OCI-LY1 (cell line): Measurements from ENCODE around the gene MAST4.

ENCODE experiments used
- H2AFZ ChIP-seq: fragments of 200-600 bp; sonication (generic), shearing (Covaris generic); 2 replicates; pipeline ENCODE4 v1.6.0; 2014; ENCODE audit warnings: antibody characterized with exemption, mild to moderate bottlenecking, low read length
- H3F3A ChIP-seq: fragments of 200-600 bp; sonication (generic), shearing (Covaris generic); 2 replicates; pipeline ENCODE4 v1.6.0; 2014; ENCODE audit warnings: mild to moderate bottlenecking, antibody characterized with exemption, low read length, moderate library complexity; ENCODE audit not compliant: insufficient read depth
- H3K27ac ChIP-seq: fragments of 200-600 bp; sonication (generic); 2 replicates; pipeline ENCODE4 v1.5.1; 2014; ENCODE audit warnings: low read length, mixed run types, mild to moderate bottlenecking, low read depth; ENCODE audit not compliant: poor library complexity, severe bottlenecking
- H3K27me3 ChIP-seq: fragments of 200-600 bp; sonication (generic); 2 replicates; pipeline ENCODE4 v1.6.0; 2014; ENCODE audit warnings: antibody characterized with exemption, mild to moderate bottlenecking, low read length, moderate library complexity; ENCODE audit not compliant: insufficient read depth
- H3K36me3 ChIP-seq: fragments of 200-600 bp; sonication (generic); 2 replicates; pipeline ENCODE4 v1.6.1; 2014; ENCODE audit warnings: mild to moderate bottlenecking, antibody characterized with exemption, low read length, moderate library complexity, mixed read lengths; ENCODE audit not compliant: insufficient read depth
- H3K4me1 ChIP-seq: fragments of 200-600 bp; sonication (generic); 2 replicates; pipeline ENCODE4 v1.5.1; 2014; ENCODE audit warnings: mild to moderate bottlenecking, low read length, moderate library complexity; ENCODE audit not compliant: insufficient read depth, severe bottlenecking
- H3K4me2 ChIP-seq: fragments of 200-600 bp; sonication (generic), shearing (Covaris generic); 2 replicates; pipeline ENCODE4 v1.6.1; 2014; ENCODE audit warnings: low read length
- H3K4me3 ChIP-seq: fragments of 200-600 bp; sonication (generic); 2 replicates; pipeline ENCODE4 v1.5.1; 2014; ENCODE audit warnings: low read length, low read depth, mild to moderate bottlenecking, mixed read lengths; ENCODE audit not compliant: poor library complexity, severe bottlenecking
- H3K79me2 ChIP-seq: fragments of 200-600 bp; shearing (Covaris generic); 2 replicates; pipeline ENCODE4 v1.6.1; 2016; ENCODE audit warnings: mixed run types, low read length, mixed read lengths; ENCODE audit not compliant: insufficient read depth
- H3K9ac ChIP-seq: fragments of 200-600 bp; sonication (generic), shearing (Covaris generic); 2 replicates; pipeline ENCODE4 v1.6.1; 2014; ENCODE audit warnings: mild to moderate bottlenecking, low read length, mixed read lengths
- H3K9me2 ChIP-seq: fragments of 200-600 bp; sonication (generic), shearing (Covaris generic); 2 replicates; pipeline ENCODE4 v1.6.1; 2014; ENCODE audit warnings: low read depth, mild to moderate bottlenecking, low read length, mixed read lengths
- H3K9me3 ChIP-seq: fragments of 200-600 bp; shearing (Covaris generic); 2 replicates; pipeline ENCODE4 v1.6.1; 2014; ENCODE audit warnings: low read length, mixed read lengths
- H4K20me1 ChIP-seq: fragments of 200-600 bp; sonication (generic), shearing (Covaris generic); 2 replicates; pipeline ENCODE4 v1.6.0; 2016; ENCODE audit warnings: mild to moderate bottlenecking, low read length; ENCODE audit not compliant: insufficient read depth
- EZH2 ChIP-seq: fragments of 200-600 bp; sonication (generic), shearing (Covaris generic); IDR thresholded peaks from 2 replicates; pipeline ENCODE4 v1.8.0; 2017; ENCODE audit warnings: borderline replicate concordance, mixed run types, mild to moderate bottlenecking, antibody characterized with exemption, low read length, moderate library complexity, mixed read lengths
- TF ChIP-seq, protein P1 (sequence below): fragments of 200-600 bp; sonication (generic), shearing (Covaris generic); IDR thresholded peaks from 2 replicates; pipeline ENCODE4 v1.5.1; 2017; ENCODE audit warnings: mild to moderate bottlenecking, antibody characterized with exemption, low read length, moderate library complexity, mixed read lengths

The MAST4 gene

DNA sequence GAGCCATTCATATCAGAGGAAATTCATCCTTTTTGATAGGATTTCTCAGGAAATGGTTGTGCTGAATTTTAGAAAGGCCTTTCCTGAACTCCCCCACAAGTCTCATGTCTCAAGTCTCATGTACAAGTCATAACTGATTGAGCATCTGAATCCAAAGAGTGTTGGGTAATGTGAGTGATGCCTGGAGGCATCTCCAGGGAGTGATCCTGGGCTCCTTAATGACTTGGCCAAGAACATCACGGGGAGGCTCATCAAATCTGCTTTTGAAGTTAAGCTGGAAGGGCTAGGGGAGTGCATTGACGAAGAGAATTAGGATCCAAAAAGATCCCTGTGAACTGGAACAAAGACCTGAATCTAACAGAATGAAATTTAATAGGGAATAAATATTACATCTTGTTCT lies 79.2 kb downstream of the MAST4 start:
- Histone ChIP-seq H3K27me3 (no peaks in the 10 kb centered on the region), H2AFZ (no peak overlapping the region), H3K36me3 (no peaks in the 10 kb centered on the region), H3K79me2 (no peaks in the 10 kb centered on the region), H3K4me3 (no peak overlapping the region), H3F3A (no peaks in the 10 kb centered on the region), H3K4me2 (no peak overlapping the region), H3K9me3 (no peaks in the 10 kb centered on the region), H3K9me2 (no peaks in the 10 kb centered on the region), H4K20me1 (no peaks in the 10 kb centered on the region), H3K27ac (no peak overlapping the region), H3K4me1 (no peaks in the 10 kb centered on the region), H3K9ac (no peak overlapping the region)
- no peak for TF ChIP-seq EZH2
- TF ChIP-seq, protein P1, sequence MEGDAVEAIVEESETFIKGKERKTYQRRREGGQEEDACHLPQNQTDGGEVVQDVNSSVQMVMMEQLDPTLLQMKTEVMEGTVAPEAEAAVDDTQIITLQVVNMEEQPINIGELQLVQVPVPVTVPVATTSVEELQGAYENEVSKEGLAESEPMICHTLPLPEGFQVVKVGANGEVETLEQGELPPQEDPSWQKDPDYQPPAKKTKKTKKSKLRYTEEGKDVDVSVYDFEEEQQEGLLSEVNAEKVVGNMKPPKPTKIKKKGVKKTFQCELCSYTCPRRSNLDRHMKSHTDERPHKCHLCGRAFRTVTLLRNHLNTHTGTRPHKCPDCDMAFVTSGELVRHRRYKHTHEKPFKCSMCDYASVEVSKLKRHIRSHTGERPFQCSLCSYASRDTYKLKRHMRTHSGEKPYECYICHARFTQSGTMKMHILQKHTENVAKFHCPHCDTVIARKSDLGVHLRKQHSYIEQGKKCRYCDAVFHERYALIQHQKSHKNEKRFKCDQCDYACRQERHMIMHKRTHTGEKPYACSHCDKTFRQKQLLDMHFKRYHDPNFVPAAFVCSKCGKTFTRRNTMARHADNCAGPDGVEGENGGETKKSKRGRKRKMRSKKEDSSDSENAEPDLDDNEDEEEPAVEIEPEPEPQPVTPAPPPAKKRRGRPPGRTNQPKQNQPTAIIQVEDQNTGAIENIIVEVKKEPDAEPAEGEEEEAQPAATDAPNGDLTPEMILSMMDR, result no peak

DNA sequence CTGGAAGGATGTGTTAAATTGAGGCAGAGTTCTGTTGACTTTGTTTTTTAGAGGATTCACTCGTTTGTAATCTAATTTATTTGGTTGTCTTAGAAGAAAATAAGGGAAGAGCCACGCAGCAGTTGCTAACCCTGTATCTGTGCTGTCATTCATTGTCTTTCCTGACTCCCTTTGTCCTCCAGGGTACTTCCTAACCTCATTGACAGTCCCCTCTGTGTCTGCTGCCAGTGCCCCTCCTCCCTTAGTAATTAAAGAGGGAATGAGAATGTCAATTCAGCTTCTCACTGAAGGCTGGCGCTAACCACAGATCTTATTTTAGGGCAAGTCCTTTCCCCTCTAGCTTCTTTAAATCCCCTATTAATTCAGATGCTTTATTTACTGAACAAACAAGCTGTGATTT lies 84.0 kb downstream of the MAST4 start:
- H3K9me3 ChIP-seq, result no peaks in the 10 kb centered on the region
- TF ChIP-seq, protein P1, result no peak
- TF ChIP-seq EZH2, result no peak

DNA sequence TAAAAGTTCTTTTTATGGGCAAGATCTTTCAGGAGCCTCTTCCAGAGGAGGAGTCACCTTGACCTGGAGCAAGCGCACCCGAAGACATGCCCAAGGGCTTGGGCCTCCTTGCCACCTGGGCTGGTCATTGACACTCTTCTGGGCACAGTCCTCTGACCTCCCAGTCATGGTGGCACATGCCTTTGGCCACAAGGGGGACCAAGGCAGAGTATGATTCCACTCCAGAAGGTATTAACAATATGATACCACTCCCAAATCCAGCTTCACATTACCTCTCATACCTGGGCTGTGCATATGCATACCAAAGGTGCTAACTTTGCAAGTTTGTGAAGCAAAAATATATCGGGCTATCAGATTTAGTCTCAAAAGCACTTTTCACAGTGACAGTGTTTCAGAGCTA lies 84.6 kb downstream of the MAST4 start:
- Histone ChIP-seq H3K9me3 (no peaks in the 10 kb centered on the region), H3K27ac (no peak overlapping the region), H4K20me1 (no peaks in the 10 kb centered on the region), H3K4me1 (no peaks in the 10 kb centered on the region), H3K4me2 (no peak overlapping the region), H2AFZ (no peak overlapping the region), H3K27me3 (no peaks in the 10 kb centered on the region), H3K4me3 (no peak overlapping the region), H3K36me3 (no peaks in the 10 kb centered on the region), H3K9ac (no peak overlapping the region), H3K79me2 (no peaks in the 10 kb centered on the region), H3F3A (no peaks in the 10 kb centered on the region), H3K9me2 (no peaks in the 10 kb centered on the region)
- no peak for TF ChIP-seq EZH2
- TF ChIP-seq, protein P1, result peak; percentile 23; the same call in 1 of the 2 replicates

More for the DNA sequence above, 84.0 kb downstream of the MAST4 start:
- Histone ChIP-seq H4K20me1 (no peaks in the 10 kb centered on the region), H2AFZ (no peak overlapping the region), H3K9ac (no peak overlapping the region), H3K79me2 (no peaks in the 10 kb centered on the region), H3K27ac (no peak overlapping the region), H3K9me2 (no peaks in the 10 kb centered on the region), H3K4me3 (no peak overlapping the region), H3F3A (no peaks in the 10 kb centered on the region), H3K36me3 (no peaks in the 10 kb centered on the region), H3K27me3 (no peaks in the 10 kb centered on the region), H3K4me1 (no peaks in the 10 kb centered on the region), H3K4me2 (no peak overlapping the region)
